Measurements from ENCODE around the gene EPB41L2.
A peak's percentile ranks its signal among the peaks of the same experiment; 100 is the strongest.

The EPB41L2 gene

GRCh38 chr6:131061041-131061750 is 1.8 kb downstream of the EPB41L2 start:
- no peak overlapping the region for H3K27ac ChIP-seq
- TF ChIP-seq, protein P1, sequence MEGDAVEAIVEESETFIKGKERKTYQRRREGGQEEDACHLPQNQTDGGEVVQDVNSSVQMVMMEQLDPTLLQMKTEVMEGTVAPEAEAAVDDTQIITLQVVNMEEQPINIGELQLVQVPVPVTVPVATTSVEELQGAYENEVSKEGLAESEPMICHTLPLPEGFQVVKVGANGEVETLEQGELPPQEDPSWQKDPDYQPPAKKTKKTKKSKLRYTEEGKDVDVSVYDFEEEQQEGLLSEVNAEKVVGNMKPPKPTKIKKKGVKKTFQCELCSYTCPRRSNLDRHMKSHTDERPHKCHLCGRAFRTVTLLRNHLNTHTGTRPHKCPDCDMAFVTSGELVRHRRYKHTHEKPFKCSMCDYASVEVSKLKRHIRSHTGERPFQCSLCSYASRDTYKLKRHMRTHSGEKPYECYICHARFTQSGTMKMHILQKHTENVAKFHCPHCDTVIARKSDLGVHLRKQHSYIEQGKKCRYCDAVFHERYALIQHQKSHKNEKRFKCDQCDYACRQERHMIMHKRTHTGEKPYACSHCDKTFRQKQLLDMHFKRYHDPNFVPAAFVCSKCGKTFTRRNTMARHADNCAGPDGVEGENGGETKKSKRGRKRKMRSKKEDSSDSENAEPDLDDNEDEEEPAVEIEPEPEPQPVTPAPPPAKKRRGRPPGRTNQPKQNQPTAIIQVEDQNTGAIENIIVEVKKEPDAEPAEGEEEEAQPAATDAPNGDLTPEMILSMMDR (conservative IDR thresholded peaks at IDR 0.05; ENCODE audit: low read depth, low read length): no peak
- H3K4me2 ChIP-seq: peak overlapping the region; percentile 66
- no peak overlapping the region for H3K9ac ChIP-seq
- H3K27me3 ChIP-seq (ENCODE audit: insufficient read depth, low read depth): no peaks in the 10 kb centered on the region
- H3K79me2 ChIP-seq (ENCODE audit: insufficient read depth, low read depth): peaks cover 36% of the 10 kb centered on the region; the same call in 1 of the 2 replicates
- peaks cover 23% of the 10 kb centered on the region for H3K4me1 ChIP-seq (ENCODE audit: low read depth, poor library complexity, severe bottlenecking)
- H2AFZ ChIP-seq (ENCODE audit: low read depth): no peak overlapping the region
- H4K20me1 ChIP-seq (ENCODE audit: insufficient read depth): no peaks in the 10 kb centered on the region
- H3K36me3 ChIP-seq (ENCODE audit: insufficient read depth): no peaks in the 10 kb centered on the region
- H3K4me3 ChIP-seq (IDR thresholded peaks at IDR 0.05; ENCODE audit: insufficient read depth, low read depth, low read length): no peak overlapping the region

GRCh38 chr6:131060311-131060710 is 2.7 kb downstream of the EPB41L2 start:
- Histone ChIP-seq H2AFZ (ENCODE audit: low read depth) (no peak overlapping the region), H3K36me3 (ENCODE audit: insufficient read depth) (no peaks in the 10 kb centered on the region), H3K27me3 (ENCODE audit: insufficient read depth, low read depth) (no peaks in the 10 kb centered on the region), H3K79me2 (ENCODE audit: insufficient read depth, low read depth) (peaks cover 42% of the 10 kb centered on the region; the same call in 1 of the 2 replicates), H3K4me1 (ENCODE audit: low read depth, poor library complexity, severe bottlenecking) (peaks cover 23% of the 10 kb centered on the region), H3K4me2 (no peak overlapping the region), H4K20me1 (ENCODE audit: insufficient read depth) (no peaks in the 10 kb centered on the region), H3K27ac (no peak overlapping the region), H3K4me3 (IDR thresholded peaks at IDR 0.05; ENCODE audit: insufficient read depth, low read depth, low read length) (no peak overlapping the region), H3K9ac (no peak overlapping the region)
- TF ChIP-seq, protein P1 (conservative IDR thresholded peaks at IDR 0.05; ENCODE audit: low read depth, low read length): no peak

DNA sequence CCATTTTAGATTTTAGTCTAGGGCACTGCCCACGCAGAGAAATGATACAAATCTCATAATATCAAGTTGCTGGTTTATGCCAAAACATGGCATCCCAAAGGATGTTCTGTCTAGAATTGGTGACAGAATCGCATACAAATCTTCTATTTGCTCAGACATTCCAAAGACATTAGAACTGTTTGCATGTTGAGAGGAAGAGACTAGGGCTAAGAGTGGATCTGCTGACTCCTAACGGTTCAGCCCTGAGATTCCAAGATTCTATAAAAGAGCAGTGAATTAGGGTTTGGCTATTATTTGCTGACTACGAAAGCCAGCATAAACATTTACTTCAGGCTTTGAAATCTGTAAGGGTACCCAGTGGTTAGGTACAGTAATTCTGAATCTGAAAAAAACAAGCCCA is 3.6 kb downstream of the EPB41L2 start:
- TF ChIP-seq, protein P1 (conservative IDR thresholded peaks at IDR 0.05; ENCODE audit: low read depth, low read length): no peak
- no peaks in the 10 kb centered on the region for H4K20me1 ChIP-seq (ENCODE audit: insufficient read depth)
- no peak overlapping the region for H3K4me2 ChIP-seq
- H2AFZ ChIP-seq (ENCODE audit: low read depth): no peak overlapping the region
- H3K4me1 ChIP-seq (ENCODE audit: low read depth, poor library complexity, severe bottlenecking): peaks cover 23% of the 10 kb centered on the region
- peaks cover 46% of the 10 kb centered on the region; the same call in 1 of the 2 replicates for H3K79me2 ChIP-seq (ENCODE audit: insufficient read depth, low read depth)
- no peaks in the 10 kb centered on the region for H3K27me3 ChIP-seq (ENCODE audit: insufficient read depth, low read depth)
- H3K4me3 ChIP-seq (IDR thresholded peaks at IDR 0.05; ENCODE audit: insufficient read depth, low read depth, low read length): no peak overlapping the region
- H3K27ac ChIP-seq: no peak overlapping the region
- no peak overlapping the region for H3K9ac ChIP-seq
- no peaks in the 10 kb centered on the region for H3K36me3 ChIP-seq (ENCODE audit: insufficient read depth)

- H3K79me2 ChIP-seq (ENCODE audit: insufficient read depth, low read depth): peaks cover 49% of the 10 kb centered on the region; the same call in 1 of the 2 replicates
- no peak overlapping the region for H3K9ac ChIP-seq
- H2AFZ ChIP-seq (ENCODE audit: low read depth): no peak overlapping the region
- peaks cover 17% of the 10 kb centered on the region for H3K4me1 ChIP-seq (ENCODE audit: low read depth, poor library complexity, severe bottlenecking)
- TF ChIP-seq, protein P1 (conservative IDR thresholded peaks at IDR 0.05; ENCODE audit: low read depth, low read length): no peak
- no peaks in the 10 kb centered on the region for H3K27me3 ChIP-seq (ENCODE audit: insufficient read depth, low read depth)
- no peak overlapping the region for H3K27ac ChIP-seq
- no peaks in the 10 kb centered on the region for H4K20me1 ChIP-seq (ENCODE audit: insufficient read depth)
- H3K4me3 ChIP-seq (IDR thresholded peaks at IDR 0.05; ENCODE audit: insufficient read depth, low read depth, low read length): no peak overlapping the region
- no peaks in the 10 kb centered on the region for H3K36me3 ChIP-seq (ENCODE audit: insufficient read depth)
- H3K4me2 ChIP-seq: no peak overlapping the region
Observed at GRCh38 chr6:131058236-131058635, 4.8 kb downstream of the EPB41L2 start.

Measured in KMS-11 (cell line).